Tibial nerve (tissue), 4 donors: ENCODE results near the gene HECTD2. TPM values are rescaled to one million over a fixed set of nuclear protein-coding genes. Genes with fewer than 3 reads are reported as not detected.

Source experiments
- DNase-seq, 2 donors: peaks; one replicate each; pipeline ENCODE4 v3.0.0-alpha.2; 2019; ENCODE audit warnings: low spot score in 2 of 2
- H3K27ac ChIP-seq, 4 donors: fragments of 200-600 bp; sonication (generic) in 3 of 4; one replicate each; pipeline ENCODE4 v1.5.1; 2017 to 2019; ENCODE audit warnings: mild to moderate bottlenecking in 1 of 4
- H3K27me3 ChIP-seq, 2 donors: fragments of 200-600 bp; sonication (generic) in 1 of 2; one replicate each; pipeline versions ENCODE4 v1.5.1 to v1.6.0; 2017 to 2019
- H3K36me3 ChIP-seq, 3 donors: fragments of 200-600 bp; sonication (generic); one replicate each; pipeline ENCODE4 v1.5.1; 2018 to 2019
- H3K4me1 ChIP-seq, 4 donors: fragments of 200-600 bp; sonication (generic) in 3 of 4; one replicate each; pipeline ENCODE4 v1.5.1; 2017 to 2019
- H3K4me3 ChIP-seq, 4 donors: fragments of 200-600 bp; sonication (generic) in 3 of 4; one replicate each; pipeline ENCODE4 v1.5.1; 2017 to 2019; ENCODE audit warnings: mild to moderate bottlenecking in 1 of 4, moderate library complexity in 1 of 4
- H3K9me3 ChIP-seq, 4 donors: fragments of 200-600 bp; sonication (generic) in 3 of 4; one replicate each; pipeline ENCODE4 v1.5.1; 2017 to 2019
- CTCF ChIP-seq, 5 experiments: fragments of 200-600 bp in 3 of 5; fragments of 450-650 bp in 2 of 5; sonication (generic) in 3 of 5; IDR thresholded peaks; one replicate each; pipeline ENCODE4 v1.5.1; 2016 to 2019; ENCODE audit warnings: antibody characterized with exemption in 5 of 5, mild to moderate bottlenecking in 3 of 5, moderate library complexity in 2 of 5
- EP300 ChIP-seq, 2 donors: sonication (generic); formaldehyde crosslinking; IDR thresholded peaks; one replicate each; pipeline ENCODE4 v1.6.1; 2017; ENCODE audit warnings: antibody characterized with exemption in 2 of 2, mild to moderate bottlenecking in 1 of 2
- POLR2A ChIP-seq, 2 donors: fragments of 450-650 bp; IDR thresholded peaks; one replicate each; pipeline ENCODE4 v1.6.1; 2017; ENCODE audit warnings: antibody characterized with exemption in 2 of 2, mild to moderate bottlenecking in 2 of 2, moderate library complexity in 2 of 2
- WGBS, 2 donors: methylation state at CpG; one replicate each; pipeline ENCODE4 v1.1.5; 2018; 5-methylcytosine and 5-hydroxymethylcytosine counted together
- total RNA-seq, 4 donors: library from RNA; depleted of rRNA; stranded (reverse); fragments of >200 nt; gene quantifications; one replicate each; pipeline ENCODE4 v1.1.0, GENCODE V29; 2016

Gene HECTD2
- total RNA-seq, 4 donors from 2014 or later = 23.5 to 33.4 (median 26.1) TPM

GRCh38 chr10:91493313-91493712 lies 83.2 kb downstream of the HECTD2 start:
- Histone ChIP-seq H3K27ac (no peak overlapping the region), H3K9me3 (no peaks in the 10 kb centered on the region), H3K27me3 (no peaks in the 10 kb centered on the region), H3K4me1 (no peaks in the 10 kb centered on the region), H3K4me3 (no peak overlapping the region), H3K36me3 (peaks cover 0 to 10% (median 0%) of the 10 kb centered on the region in 3 donors)
- WGBS, 2 donors = 39 to 50% methylated on average over 2 of the region's 2 CpGs
- no peak for DNase-seq
- TF ChIP-seq CTCF (IDR thresholded peaks at IDR 0.05) (peak in 4 of 5 experiments; percentile 13 to 56 (median 40)), POLR2A (IDR thresholded peaks at IDR 0.05) (no peak)

GRCh38 chr10:91495402-91495801 lies 85.3 kb downstream of the HECTD2 start:
- no peak for DNase-seq
- TF ChIP-seq POLR2A (IDR thresholded peaks at IDR 0.05) (no peak), CTCF (IDR thresholded peaks at IDR 0.05) (no peak), EP300 (IDR thresholded peaks at IDR 0.05) (no peak)
- Histone ChIP-seq H3K27me3 (no peaks in the 10 kb centered on the region), H3K9me3 (no peaks in the 10 kb centered on the region), H3K4me3 (no peak overlapping the region), H3K27ac (no peak overlapping the region), H3K4me1 (no peaks in the 10 kb centered on the region), H3K36me3 (peaks cover 0 to 19% (median 0%) of the 10 kb centered on the region in 3 donors)

DNA sequence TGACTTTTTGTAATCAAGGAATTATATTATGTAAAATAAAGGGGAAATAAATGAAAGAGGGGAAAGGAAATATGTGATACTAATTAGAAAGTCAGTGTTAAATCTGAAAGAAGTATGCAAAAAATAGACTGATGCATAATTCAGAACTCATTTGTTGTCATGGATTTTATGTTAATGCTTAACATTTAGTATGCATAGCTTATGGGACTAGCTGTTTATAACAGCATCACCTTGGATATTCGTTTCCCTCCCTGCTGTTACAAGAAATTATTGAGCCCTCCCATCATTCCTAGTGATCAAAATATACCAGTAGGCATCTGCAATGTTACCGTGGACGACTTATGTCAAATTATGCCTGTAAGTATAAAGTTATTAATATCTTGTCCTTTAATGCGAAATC lies 85.9 kb downstream of the HECTD2 start:
- no peak for DNase-seq
- Histone ChIP-seq H3K4me1 (no peaks in the 10 kb centered on the region), H3K4me3 (no peak overlapping the region)

GRCh38 chr10:91511549-91512330 lies 101.6 kb downstream of the HECTD2 start:
- no peak overlapping the region for H3K4me3 ChIP-seq
- H3K36me3 ChIP-seq = peaks cover 0 to 20% (median 0%) of the 10 kb centered on the region in 3 donors
- H3K27me3 ChIP-seq = no peaks in the 10 kb centered on the region
- WGBS, 2 donors = 65 to 74% methylated on average over 5 of the region's 5 CpGs
- no peak overlapping the region for H3K27ac ChIP-seq
- DNase-seq = no peak
- H3K9me3 ChIP-seq = no peaks in the 10 kb centered on the region
- no peaks in the 10 kb centered on the region for H3K4me1 ChIP-seq
- TF ChIP-seq POLR2A (IDR thresholded peaks at IDR 0.05) = no peak
- TF ChIP-seq CTCF (IDR thresholded peaks at IDR 0.05) = no peak
- no peak for TF ChIP-seq EP300 (IDR thresholded peaks at IDR 0.05)

More for the DNA sequence above, 85.9 kb downstream of the HECTD2 start:
- no peak overlapping the region for H3K27ac ChIP-seq
- no peaks in the 10 kb centered on the region for H3K9me3 ChIP-seq
- peaks cover 0 to 21% (median 0%) of the 10 kb centered on the region in 3 donors for H3K36me3 ChIP-seq
- TF ChIP-seq CTCF (IDR thresholded peaks at IDR 0.05) (no peak), EP300 (IDR thresholded peaks at IDR 0.05) (no peak), POLR2A (IDR thresholded peaks at IDR 0.05) (no peak)
- 90 to 94% methylated on average over 4 of the region's 4 CpGs for WGBS, 2 donors
- no peaks in the 10 kb centered on the region for H3K27me3 ChIP-seq

DNA sequence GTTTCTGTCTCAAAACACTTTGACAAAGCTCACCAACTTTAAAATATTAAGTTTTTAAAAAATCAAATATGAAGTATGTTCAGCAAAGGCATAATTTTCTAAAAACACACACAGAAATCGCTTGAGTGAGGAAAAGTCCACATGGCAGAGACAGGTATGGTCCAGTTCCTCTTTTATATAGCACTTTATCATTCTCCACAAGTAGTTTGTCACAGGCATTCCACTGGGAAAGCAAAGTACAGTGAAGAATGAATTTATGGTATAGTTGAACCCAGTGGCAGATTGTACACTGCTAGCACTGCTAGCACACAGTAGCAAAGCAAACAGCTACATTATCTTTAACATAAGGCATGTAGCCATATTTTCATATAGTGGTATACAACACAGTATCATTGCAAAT lies 102.3 kb downstream of the HECTD2 start:
- TF ChIP-seq EP300 (IDR thresholded peaks at IDR 0.05) (no peak), POLR2A (IDR thresholded peaks at IDR 0.05) (no peak), CTCF (IDR thresholded peaks at IDR 0.05) (no peak)
- 88 to 100% methylated on average over 1 of the region's 1 CpG for WGBS, 2 donors
- Histone ChIP-seq H3K9me3 (peaks cover 0 to 3% (median 0%) of the 10 kb centered on the region in 4 donors), H3K4me3 (no peak overlapping the region), H3K4me1 (no peaks in the 10 kb centered on the region), H3K27me3 (no peaks in the 10 kb centered on the region), H3K36me3 (peaks cover 0 to 25% (median 0%) of the 10 kb centered on the region in 3 donors), H3K27ac (no peak overlapping the region)
- DNase-seq = no peak
